Measurements from ENCODE around the gene LHFPL2. TPM values are rescaled to one million over a fixed set of nuclear protein-coding genes. Genes with fewer than 3 reads are reported as not detected.

The LHFPL2 gene
- total RNA-seq, 4 donors from 2014 or later, result 10.3 to 11.6 (median 10.8) TPM

- 88% methylated on average over 4 of the region's 4 CpGs for WGBS
Measured at GRCh38 chr5:78490709-78491485, 157.7 kb downstream of the LHFPL2 start.

GRCh38 chr5:78487846-78488245 lies 160.7 kb downstream of the LHFPL2 start:
- Histone ChIP-seq H3K9me3 (no peaks in the 10 kb centered on the region), H3K27ac (no peak overlapping the region), H3K36me3 (peaks cover 7% of the 10 kb centered on the region)

More at GRCh38 chr5:78490709-78491485, 157.7 kb downstream of the LHFPL2 start:
- no peak overlapping the region for H3K4me3 ChIP-seq
- H3K27ac ChIP-seq, result no peak overlapping the region
- H3K27me3 ChIP-seq, result no peaks in the 10 kb centered on the region
- peaks cover under 1% of the 10 kb centered on the region for H3K4me1 ChIP-seq
- H3K9me3 ChIP-seq, result no peaks in the 10 kb centered on the region
- DNase-seq (ENCODE audit: low spot score in 2 of 2), result no peak
- TF ChIP-seq POLR2A (IDR thresholded peaks at IDR 0.05) (no peak), POLR2AphosphoS5 (IDR thresholded peaks at IDR 0.05) (no peak), CTCF (IDR thresholded peaks at IDR 0.05) (no peak), EP300 (IDR thresholded peaks at IDR 0.05) (no peak)
- H3K36me3 ChIP-seq, result peaks cover 7% of the 10 kb centered on the region

GRCh38 chr5:78486218-78486617 lies 162.4 kb downstream of the LHFPL2 start:
- DNase-seq (ENCODE audit: low spot score in 2 of 2), result no peak
- no peak overlapping the region for H3K27ac ChIP-seq
- no peak overlapping the region for H3K4me3 ChIP-seq
- H3K27me3 ChIP-seq, result no peaks in the 10 kb centered on the region
- no peak for TF ChIP-seq POLR2A (IDR thresholded peaks at IDR 0.05)
- H3K36me3 ChIP-seq, result peaks cover 7% of the 10 kb centered on the region
- WGBS, result 63% methylated on average over 2 of the region's 2 CpGs
- H3K9me3 ChIP-seq, result no peaks in the 10 kb centered on the region
- H3K4me1 ChIP-seq, result no peaks in the 10 kb centered on the region

More at GRCh38 chr5:78487846-78488245, 160.7 kb downstream of the LHFPL2 start:
- no peaks in the 10 kb centered on the region for H3K27me3 ChIP-seq
- no peak overlapping the region for H3K4me3 ChIP-seq
- DNase-seq (ENCODE audit: low spot score in 2 of 2), result no peak
- TF ChIP-seq POLR2A (IDR thresholded peaks at IDR 0.05) (no peak), POLR2AphosphoS5 (IDR thresholded peaks at IDR 0.05) (no peak), CTCF (IDR thresholded peaks at IDR 0.05) (no peak), EP300 (IDR thresholded peaks at IDR 0.05) (no peak)
- 83% methylated on average over 4 of the region's 4 CpGs for WGBS
- no peaks in the 10 kb centered on the region for H3K4me1 ChIP-seq

- no peak for DNase-seq (ENCODE audit: low spot score in 2 of 2)
- 73% methylated on average over 3 of the region's 3 CpGs for WGBS
- Histone ChIP-seq H3K36me3 (peaks cover 7% of the 10 kb centered on the region), H3K9me3 (no peaks in the 10 kb centered on the region), H3K27me3 (no peaks in the 10 kb centered on the region), H3K27ac (no peak overlapping the region), H3K4me3 (no peak overlapping the region), H3K4me1 (no peaks in the 10 kb centered on the region)
- TF ChIP-seq POLR2A (IDR thresholded peaks at IDR 0.05) (no peak), POLR2AphosphoS5 (IDR thresholded peaks at IDR 0.05) (no peak), EP300 (IDR thresholded peaks at IDR 0.05) (no peak), CTCF (IDR thresholded peaks at IDR 0.05) (no peak)
Measured at GRCh38 chr5:78483809-78484521, 164.6 kb downstream of the LHFPL2 start.

- Histone ChIP-seq H3K9me3 (no peaks in the 10 kb centered on the region), H3K4me1 (no peaks in the 10 kb centered on the region), H3K36me3 (no peaks in the 10 kb centered on the region), H3K4me3 (no peak overlapping the region), H3K27ac (no peak overlapping the region), H3K27me3 (no peaks in the 10 kb centered on the region)
- 92% methylated on average over 1 of the region's 1 CpG for WGBS
- DNase-seq (ENCODE audit: low spot score in 2 of 2), result no peak
- TF ChIP-seq CTCF (IDR thresholded peaks at IDR 0.05) (no peak), POLR2AphosphoS5 (IDR thresholded peaks at IDR 0.05) (no peak), POLR2A (IDR thresholded peaks at IDR 0.05) (no peak), EP300 (IDR thresholded peaks at IDR 0.05) (no peak)
Measured at GRCh38 chr5:78482948-78483347, 165.6 kb downstream of the LHFPL2 start.

All from suprapubic skin (tissue), 4 donors.